NCI-H1694 treated with DMSO at 0.1 percent for 48 hours (cell line): Measurements from ENCODE around the gene TMPRSS4.

Source experiments
- DNase-seq: peaks from one replicate; lab custom pipeline; 2025; lab: John Stamatoyannopoulos, UW

TMPRSS4 gene

DNA sequence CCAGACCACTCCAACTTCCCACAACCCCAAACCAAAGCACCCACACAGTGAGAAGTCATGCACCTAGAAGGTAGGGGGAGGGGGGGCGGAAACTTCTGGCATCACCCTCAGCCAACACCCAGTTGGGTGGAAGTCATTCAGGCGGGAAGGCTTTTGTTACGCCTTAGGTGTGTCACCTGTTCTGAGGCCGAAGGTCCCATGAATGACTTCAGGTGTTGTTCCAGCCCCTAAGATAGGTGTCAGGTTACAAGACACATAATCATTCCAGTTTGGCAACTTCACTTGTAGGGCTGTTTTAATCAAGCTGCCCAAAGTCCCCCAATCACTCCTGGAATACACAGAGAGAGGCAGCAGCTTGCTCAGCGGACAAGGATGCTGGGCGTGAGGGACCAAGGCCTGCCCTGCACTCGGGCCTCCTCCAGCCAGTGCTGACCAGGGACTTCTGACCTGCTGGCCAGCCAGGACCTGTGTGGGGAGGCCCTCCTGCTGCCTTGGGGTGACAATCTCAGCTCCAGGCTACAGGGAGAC lies at the start of gene TMPRSS4:
Gene TMPRSS4, plus strand, starts transcription at position 325 of the 528 bp plus-strand sequence. CDS start 225 bp downstream, outside the sequence.
- no peak for DNase-seq

- no peak for DNase-seq
Measured at GRCh38 chr11:118027694-118028093, 49.2 kb upstream of the TMPRSS4 start.

GRCh38 chr11:118028626-118029025 lies 48.3 kb upstream of the TMPRSS4 start:
- no peak for DNase-seq

DNA sequence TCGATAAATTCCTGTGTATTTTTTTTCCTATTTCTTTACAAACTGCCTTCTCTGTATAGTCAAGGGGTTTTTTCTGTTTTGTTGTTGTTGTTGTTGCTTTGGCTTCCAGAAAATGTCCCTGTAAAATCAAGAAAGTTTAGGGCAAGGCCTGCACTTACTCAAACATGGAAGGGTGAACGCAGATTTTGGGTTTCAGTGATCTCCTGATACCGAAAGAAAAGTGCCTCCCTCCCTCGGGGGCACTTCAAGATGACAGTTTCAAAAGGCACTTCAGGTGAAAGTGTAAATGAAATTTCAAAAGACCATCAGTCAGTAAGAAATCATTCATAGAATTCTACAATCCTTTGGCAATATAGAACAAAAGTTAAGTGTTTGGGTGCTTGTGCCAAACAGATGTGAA lies 43.4 kb upstream of the TMPRSS4 start:
- no peak for DNase-seq

GRCh38 chr11:118042141-118042540 lies 34.7 kb upstream of the TMPRSS4 start:
- no peak for DNase-seq

GRCh38 chr11:118042796-118043195 lies 34.1 kb upstream of the TMPRSS4 start:
- no peak for DNase-seq

GRCh38 chr11:118045191-118045590 lies 31.7 kb upstream of the TMPRSS4 start:
- no peak for DNase-seq

- no peak for DNase-seq
Measured at GRCh38 chr11:118046051-118046963, 30.6 kb upstream of the TMPRSS4 start.

GRCh38 chr11:118046964-118047700 lies 29.7 kb upstream of the TMPRSS4 start:
- DNase-seq, result no peak

DNA sequence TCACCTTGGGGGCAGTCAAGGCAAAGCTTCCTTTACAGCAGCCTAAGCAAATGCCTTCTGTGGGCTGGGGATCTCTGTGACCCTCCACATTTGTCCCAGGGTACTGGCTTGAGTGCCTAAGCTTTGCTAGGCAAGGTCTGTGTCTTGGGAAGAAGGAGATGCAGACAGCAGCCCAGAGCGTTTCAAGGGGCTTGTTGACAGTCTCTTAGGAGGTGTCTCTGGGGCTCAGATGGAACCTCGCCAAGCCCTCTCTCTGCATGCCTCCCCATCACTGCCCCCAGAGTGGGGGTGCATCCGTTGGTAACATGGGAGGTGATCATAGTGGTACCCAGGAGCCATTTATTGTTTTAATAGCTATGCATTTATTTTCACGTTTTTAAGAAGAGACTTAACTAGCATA lies 29.1 kb upstream of the TMPRSS4 start:
- DNase-seq, result no peak

DNA sequence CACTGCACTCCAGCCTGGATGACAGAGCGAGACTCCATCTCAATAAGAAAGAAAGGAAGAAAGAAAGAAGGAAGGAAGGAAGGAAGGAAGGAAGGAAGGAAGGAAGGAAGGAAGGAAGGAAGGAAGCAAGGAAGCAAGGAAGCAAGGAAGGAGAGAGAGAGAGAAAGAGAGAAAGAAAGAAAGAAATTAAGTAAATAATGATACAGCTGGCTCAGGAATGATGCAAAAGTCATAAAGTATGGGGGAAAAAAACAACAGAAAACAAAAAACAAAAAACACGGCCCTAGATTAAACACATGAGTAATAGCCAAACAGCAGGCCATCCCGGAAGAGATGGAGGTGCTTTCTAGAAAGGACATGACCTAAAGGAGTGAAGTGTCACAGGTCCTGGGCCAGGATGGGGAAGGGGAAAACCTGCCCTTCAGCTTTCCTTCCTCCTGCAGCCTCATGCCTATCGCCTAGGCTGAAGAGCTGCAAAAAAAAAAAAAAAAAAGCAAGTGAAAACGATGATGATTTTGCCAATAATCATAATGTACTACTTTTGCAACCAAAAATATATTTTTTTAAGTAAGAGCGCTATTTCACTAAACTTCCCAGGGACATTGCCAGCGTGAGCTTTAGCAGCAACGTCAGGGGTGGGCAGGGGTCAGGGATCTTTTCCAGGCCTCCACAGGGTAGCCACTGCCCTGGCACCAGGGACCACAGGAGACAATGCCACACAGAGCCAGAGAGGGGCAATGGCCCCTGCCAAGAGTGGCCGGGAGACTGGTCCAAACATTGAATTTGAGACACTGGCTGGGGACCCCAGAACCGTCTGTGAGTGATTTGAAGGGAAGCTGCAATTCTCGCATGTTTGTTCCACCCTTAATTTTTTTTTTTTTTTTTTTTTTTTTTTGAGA lies 28.2 kb upstream of the TMPRSS4 start:
- no peak for DNase-seq

GRCh38 chr11:118049771-118050170 lies 27.1 kb upstream of the TMPRSS4 start:
- no peak for DNase-seq

DNA sequence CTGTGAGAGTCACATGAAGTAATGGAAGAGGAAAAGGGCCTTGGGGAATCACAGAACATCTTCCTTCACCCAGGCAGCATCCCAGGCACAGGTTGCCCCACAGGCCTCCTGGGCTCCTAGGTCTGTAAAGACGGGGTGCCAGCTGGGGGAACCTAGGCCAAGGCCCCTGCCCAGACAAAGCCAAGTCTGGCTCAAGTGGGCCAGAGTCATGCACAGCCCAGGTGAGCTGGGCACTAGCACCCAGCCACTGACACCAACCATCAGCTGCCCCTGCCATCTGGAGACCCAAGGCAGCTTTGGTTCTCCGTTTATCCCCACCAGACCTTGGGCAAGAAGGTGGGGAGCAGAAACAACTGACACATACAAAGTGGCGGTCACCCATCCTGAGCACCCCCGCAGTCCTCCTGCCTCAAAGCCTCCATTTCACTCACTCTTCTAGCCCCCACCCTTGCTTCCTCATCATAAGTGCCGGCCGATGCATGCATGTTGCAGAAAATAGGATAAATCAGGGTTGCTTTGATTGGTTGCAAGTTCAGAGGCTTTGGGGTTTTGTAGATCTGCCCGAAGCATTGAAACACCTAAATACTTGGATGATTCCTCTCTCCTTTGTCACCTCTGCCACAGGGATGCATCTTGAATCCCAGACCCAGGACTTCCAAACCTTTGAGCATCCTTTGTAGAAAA lies 26.5 kb upstream of the TMPRSS4 start:
- no peak for DNase-seq

GRCh38 chr11:118051136-118051610 lies 25.7 kb upstream of the TMPRSS4 start:
- no peak for DNase-seq

DNA sequence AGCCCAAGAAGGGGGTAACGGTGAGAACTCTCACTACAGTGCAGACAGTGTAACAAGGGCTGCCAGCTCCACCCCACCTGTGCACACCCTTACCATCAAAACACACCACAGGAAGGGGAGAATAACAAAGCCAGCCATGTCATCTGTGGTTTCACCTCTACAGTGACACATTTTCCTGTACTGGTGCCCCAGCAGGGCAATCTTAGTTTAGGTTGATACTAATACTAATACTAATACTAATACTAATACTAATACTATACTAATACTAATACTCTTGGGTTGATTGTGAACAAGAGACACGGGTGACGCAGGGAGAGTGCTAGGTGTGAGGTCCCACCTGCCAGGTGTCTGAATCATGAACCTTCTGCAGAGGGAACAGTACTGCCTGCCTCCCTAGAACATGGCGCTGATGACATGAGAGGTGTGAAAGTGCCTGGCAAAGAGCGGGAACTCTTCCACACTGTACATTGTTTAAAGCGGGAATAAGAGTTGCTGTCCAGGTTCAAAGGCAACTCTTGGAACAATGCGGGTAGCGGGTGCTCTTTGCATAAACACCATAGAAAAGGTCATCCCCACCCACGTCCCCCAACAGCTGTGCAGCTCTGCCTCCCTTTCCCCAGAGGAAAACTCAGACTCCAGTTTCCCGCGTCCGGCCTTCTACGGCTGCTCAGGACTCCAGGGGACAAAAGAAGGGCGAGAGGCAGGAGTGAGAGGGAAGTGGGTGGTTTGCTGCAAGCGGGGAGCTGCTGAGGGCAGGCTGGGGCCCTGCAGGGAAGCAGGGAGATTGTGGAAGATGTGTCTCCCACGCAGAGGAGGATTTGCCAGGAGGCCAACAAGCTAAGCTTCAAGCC lies 25.0 kb upstream of the TMPRSS4 start:
- no peak for DNase-seq

DNA sequence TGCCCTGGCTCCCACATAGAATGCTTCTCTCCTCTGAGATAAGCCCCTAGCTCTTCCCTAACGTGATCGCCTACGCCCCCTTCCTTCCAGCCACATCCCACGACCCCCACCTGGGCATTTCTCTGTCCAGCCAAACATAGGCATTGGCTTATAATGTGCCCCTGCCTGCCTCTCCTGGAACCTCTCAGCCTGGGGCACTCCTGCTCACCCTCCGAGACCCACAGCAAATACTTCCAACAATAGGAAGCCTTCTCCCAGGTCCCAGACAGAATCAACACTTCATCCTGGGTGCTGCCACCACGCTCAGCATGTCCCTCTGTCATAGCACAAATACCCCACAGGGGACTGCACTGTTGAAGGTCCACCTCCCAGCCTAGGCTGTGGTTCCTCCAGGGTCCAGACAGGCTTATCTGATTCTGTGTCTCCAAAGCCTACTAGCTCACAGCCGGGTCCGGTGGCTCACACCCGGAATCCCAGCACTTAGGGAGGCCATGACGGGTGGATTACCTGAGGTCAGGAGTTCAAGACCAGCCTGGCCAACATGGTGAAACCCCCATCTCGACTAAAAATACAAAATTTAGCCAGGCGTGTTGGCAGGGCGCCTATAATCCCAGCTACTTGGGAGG lies 24.2 kb upstream of the TMPRSS4 start:
- DNase-seq, result no peak

- no peak for DNase-seq
Measured at GRCh38 chr11:118054712-118055640, 21.9 kb upstream of the TMPRSS4 start.

DNA sequence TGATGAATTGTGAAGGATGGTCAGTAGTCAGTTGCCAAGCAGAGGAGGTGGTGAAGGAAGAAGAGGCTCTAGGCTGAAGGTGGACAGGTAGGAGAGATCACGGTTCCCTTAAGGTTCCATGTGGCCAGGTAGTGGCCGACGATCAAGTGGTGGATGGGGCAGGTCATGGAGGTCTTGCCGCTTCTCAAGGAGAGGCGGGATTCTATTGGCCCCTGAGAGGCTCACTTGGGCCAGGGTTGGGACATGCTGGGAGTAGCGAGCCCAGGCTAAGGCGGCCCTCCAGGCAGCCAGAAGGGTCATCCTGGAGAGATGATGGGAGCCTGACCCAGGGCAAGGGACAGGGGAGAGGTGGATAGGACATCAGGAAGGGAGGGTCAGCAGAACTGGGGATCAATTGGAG lies 20.9 kb upstream of the TMPRSS4 start:
- DNase-seq, result no peak

- DNase-seq, result no peak
Measured at GRCh38 chr11:118056806-118057205, 20.1 kb upstream of the TMPRSS4 start.
